GM18870 (cell line): ENCODE data around the gene FAM219A.
A peak's percentile ranks its signal among the peaks of the same experiment; 100 is the strongest.
"Not testable (repeated sequence)": the region's sequence is repeated elsewhere in the genome, so short reads cannot be mapped to it uniquely, and the experiment has no call there.

Experiments
- ATAC-seq: cut with Tn5 transposase; IDR thresholded peaks from one replicate; pipeline ENCODE4 v1.9.1; 2021; ENCODE audit warnings: moderate library complexity; ENCODE audit not compliant: unreplicated experiment

Gene FAM219A

GRCh38 chr9:34379334-34380033, 78.9 kb downstream of the FAM219A start:
- no peak for ATAC-seq

GRCh38 chr9:34378376-34379060, 79.9 kb downstream of the FAM219A start:
- ATAC-seq = no peak

- ATAC-seq = no peak
These were observed 81.0 kb downstream of the FAM219A start for GRCh38 chr9:34377404-34377746.

GRCh38 chr9:34376596-34377403, 81.6 kb downstream of the FAM219A start, which contains the start of gene MYORG:
TSS of gene MYORG (minus strand) at chr9:34376898. CDS start at chr9:34372943, 3,955 bp downstream.
- ATAC-seq = peak; percentile 79

GRCh38 chr9:34375901-34376595, 82.3 kb downstream of the FAM219A start:
- no peak for ATAC-seq

- ATAC-seq = no peak
These were observed 83.3 kb downstream of the FAM219A start for GRCh38 chr9:34374905-34375552.

GRCh38 chr9:34374339-34374738, 84.0 kb downstream of the FAM219A start:
- no peak for ATAC-seq

GRCh38 chr9:34373749-34374148, 84.6 kb downstream of the FAM219A start:
- no peak for ATAC-seq

- no peak for ATAC-seq
These were observed 85.8 kb downstream of the FAM219A start for GRCh38 chr9:34372467-34373011.

- no peak for ATAC-seq
These were observed 86.4 kb downstream of the FAM219A start for GRCh38 chr9:34371886-34372466.

- ATAC-seq = no peak
These were observed 87.1 kb downstream of the FAM219A start for GRCh38 chr9:34370970-34371880.

- ATAC-seq = no peak
These were observed 87.9 kb downstream of the FAM219A start for GRCh38 chr9:34370335-34370969.

GRCh38 chr9:34369636-34370035, 88.7 kb downstream of the FAM219A start:
- ATAC-seq = no peak

GRCh38 chr9:34368796-34369195, 89.6 kb downstream of the FAM219A start:
- not testable (repeated sequence) for ATAC-seq

- ATAC-seq = not testable (repeated sequence)
These were observed 90.5 kb downstream of the FAM219A start for GRCh38 chr9:34367751-34368410.

- ATAC-seq = no peak
These were observed 92.0 kb downstream of the FAM219A start for GRCh38 chr9:34366365-34366764.

GRCh38 chr9:34365282-34365681, 93.1 kb downstream of the FAM219A start:
- no peak for ATAC-seq
